Fibroblast of skin of left quadriceps (primary cell): ENCODE results near the gene STXBP6.

Source experiments
- DNase-seq, 2 experiments: peaks; one replicate each; pipeline ENCODE4 v3.0.0-alpha.2; 2013; ENCODE audit warnings: low read depth in 2 of 2

STXBP6 gene

DNA sequence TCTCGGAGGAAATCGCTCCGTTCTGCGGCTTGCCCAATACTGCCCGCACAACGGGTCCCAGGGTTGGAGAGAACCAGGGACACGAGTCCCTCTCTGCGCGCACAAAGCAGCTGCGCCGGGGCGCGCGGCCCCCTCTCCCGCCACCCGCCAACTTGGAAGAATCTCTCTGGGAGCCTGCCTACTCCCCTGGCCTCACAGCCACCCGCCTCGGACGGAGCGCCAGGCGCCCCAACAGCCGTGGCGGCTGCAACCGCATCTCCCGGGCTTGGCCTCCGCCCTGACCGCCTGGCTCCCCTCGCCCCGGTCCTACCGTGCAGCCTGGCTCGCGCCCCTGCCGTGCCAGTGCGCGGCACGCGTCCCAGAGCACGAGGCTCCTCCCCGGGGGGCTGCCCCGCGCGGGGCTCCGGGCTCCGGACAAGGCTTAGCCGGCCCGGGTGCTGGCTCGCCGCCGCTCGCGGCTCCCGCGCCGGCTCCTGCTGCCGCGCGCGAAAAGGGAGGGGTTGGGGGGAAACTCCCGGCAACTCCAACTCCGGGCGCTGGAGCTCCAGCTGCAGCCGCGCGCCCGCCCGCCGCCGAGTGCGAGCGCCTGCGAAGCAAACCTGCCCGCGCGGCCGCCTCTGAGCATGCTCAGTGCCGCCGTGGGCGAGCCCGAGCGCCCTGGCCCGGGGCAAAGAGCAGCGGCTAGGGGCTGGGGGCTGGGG is at the start of gene STXBP6:
Gene STXBP6 (minus strand): TSS at position 580 of the 701 bp plus-strand sequence. CDS start 75,329 bp downstream, outside the sequence.
- peak; percentile 36 to 43 for DNase-seq

DNA sequence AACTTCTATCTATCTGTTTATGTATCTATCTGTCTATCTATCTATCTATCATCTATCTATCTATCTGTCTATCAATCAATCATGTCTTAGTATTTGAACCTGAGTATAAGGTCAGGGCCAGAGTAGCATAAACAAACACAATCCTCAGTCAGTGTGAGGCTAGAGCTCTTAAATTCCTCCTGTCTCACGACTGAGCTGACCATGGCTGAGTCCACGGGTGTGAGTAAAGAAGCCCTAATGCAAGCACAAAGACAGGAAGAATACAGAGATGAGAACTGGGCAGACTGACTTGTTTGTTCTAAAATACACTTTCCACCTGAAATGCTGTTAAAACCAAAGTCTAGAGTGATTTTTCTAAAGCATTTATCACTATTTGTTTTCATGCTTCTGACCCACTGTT is 47.2 kb upstream of the STXBP6 start:
- DNase-seq, result no peak

DNA sequence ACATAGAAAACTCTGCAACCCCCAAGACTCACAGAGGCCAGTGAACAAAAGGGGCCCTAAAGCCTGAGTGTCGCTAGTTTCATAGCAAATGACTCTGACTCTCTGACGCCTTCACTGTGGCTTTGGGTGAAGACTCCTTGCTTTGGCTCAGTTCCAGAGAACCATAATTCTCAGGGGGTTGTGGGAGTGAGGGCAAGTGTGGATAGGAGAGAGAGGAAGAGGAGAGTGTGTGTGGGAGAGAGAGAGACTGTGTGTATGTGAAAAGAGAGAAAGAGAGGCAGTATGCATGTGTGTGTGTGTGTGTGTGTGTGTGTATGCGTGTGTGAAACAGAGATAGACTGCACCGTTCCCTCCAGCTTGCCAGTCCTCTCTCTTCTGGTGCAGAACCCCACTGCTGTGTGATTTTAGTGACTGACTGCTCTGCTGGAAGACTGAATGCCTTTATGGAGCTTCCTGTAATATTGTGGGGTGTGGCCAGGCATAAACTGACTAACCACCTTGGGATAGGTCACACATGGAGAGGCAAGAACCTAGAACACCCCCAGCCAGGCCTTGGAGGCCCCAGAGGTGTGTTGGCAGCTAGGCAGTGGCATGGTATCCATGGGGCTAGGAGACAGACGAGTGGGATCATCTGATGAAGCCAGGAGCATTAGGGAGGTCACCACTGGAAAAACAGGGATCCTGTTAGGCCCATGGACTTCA is 45.9 kb upstream of the STXBP6 start:
- no peak for DNase-seq

DNA sequence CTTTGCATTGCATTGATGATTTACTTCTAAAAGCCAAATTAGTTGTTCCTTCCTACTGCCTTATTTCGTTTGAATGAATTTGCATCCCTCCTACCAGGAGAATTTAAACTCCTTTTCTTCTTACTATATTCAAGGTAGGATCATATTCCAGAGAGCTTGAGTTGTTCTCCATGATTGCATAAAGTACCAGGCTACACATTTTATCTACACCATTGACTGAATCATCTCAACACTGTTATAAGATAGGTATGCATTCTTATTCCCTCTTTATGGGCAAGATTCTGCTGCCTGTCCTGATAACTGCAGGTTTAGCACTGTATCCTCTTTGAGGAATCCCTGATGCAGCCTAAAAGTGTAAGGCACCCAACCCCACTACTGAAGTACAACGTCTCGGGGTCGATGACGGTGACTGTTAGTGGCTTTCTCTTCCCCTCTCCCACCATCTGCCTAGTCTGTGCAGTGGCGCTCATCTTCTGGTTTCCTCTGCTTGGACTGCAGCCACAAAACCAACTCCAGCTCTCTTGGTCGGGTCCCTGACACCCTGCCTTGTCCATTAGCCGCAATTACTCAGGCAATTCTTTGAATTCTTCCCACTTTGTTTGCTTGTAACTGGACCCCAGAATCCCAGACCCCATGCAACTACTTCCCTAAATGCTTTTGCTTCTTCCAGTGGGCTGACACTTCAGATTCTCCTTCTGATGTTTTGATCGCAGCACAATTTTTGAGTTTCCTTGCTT is 44.4 kb upstream of the STXBP6 start:
- DNase-seq, result no peak

DNA sequence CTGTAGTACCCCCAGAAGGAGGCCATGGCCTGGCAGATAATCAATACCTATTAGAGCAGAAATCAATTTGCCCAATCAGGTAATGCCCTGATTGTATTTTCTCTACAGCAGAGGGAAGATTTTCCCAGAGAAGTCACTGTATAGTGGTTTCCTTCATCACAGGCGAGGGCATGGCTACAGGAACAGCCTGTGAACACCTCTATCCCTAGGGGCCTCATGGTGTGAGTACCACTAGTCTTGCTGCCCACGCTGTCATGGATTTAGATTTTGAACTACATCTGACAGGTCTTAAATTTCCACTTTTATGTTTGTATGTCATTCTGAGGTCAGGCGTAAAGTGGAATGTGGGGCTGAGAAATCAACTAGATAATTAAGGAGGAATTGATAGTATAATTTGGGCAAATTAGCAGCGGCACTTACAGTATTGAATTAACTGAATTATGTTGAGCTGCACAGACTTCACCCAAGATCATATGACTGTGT is 42.4 kb upstream of the STXBP6 start:
- no peak for DNase-seq

DNA sequence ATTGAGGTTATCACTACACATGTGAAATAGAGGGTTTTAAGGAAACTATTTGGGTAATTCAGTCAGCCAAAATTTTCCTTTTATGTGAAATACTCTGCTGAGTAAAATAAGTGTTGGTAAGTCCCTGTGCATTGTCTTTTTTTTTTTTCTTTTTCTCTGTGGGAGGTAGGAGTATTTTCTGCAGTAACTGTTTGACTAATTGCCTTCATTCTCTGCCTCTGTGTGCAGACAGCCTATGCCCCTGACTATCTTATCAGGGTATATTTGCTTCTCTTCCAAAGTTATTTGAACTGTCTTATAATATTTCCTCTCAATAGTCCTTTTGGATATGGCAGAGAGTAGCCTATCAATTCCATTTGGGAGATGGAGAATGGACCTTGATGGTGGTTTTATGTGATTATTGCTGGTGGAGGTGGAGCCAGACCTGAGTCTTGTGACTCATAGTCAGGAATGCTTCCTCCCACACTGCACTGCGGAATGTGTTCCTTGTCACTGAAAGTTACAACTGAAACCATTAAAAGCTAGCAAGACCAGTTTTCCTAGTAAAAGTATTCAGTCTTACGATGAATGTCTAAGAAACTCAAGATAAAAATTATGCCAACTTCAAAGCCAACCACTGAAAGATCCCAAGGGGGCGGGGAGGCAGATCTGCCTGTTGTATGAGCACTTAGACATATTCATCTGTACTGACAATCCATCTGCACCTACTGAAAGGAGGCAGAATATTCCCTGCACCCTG is 40.9 kb upstream of the STXBP6 start:
- DNase-seq, result peak; percentile 26 to 35

DNA sequence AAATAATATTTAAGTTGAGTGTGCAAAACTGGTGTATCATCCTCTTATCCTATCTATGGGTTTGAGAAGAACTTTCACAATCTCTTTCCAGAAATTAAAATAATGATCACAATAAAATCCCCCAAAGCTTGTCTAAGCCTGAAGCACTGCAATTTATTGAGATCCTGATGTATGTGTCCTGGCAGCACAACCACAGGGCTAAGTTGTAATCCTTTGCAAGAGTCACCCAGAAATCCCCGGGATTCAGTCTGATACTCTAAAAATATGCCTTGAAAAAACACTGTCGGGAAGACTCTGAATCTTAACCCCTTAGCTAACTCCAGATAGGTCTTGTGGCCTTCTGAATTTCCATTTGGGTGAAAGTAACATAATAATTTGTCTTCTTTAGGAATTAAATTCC is 40.3 kb upstream of the STXBP6 start:
- no peak for DNase-seq

DNA sequence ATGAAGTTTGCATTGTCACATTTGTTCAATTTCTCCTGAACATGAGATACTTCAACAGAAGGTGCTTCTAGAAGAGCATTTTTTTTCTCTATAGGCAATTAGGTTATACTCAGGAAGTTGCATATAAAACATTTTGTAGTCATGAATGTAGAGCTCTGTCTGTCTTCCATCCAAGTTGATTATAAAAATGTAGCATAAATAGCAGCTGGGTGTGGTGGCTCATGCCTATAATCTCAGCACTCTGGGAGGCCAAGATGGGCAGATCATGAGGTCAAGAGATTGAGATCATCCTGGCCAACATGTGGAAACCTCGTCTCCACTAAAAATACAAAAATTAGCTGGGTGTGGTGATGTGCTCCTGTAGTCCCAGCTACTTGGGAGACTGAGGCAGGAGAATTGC is 39.5 kb upstream of the STXBP6 start:
- DNase-seq, result no peak

DNA sequence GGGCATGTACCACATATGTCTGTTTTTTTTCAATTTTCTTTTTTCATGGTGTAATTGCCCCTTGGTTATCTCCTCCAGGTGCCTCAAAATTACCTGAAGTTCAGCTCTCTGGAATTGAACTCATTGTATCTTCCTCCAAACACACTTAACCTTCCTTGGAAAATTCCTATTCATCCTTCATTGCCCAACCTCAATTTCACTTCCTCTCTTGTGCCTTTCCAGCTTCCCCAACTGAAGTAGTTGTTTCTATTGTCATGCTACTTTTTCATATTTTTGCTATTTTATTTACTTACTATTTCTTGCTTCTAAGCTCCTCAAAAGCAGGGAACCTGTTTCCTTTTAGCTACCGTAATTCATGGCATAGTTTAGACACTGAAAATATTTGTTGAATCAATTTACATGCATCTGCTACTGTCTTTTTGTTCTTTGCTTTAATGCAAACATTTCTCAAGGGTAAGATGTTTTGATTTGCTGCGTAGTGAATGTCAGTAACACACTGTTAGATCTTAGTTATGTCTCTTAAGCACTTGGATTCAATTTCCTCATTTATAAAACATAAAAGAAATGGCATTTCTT is 37.0 kb upstream of the STXBP6 start:
- no peak for DNase-seq

DNA sequence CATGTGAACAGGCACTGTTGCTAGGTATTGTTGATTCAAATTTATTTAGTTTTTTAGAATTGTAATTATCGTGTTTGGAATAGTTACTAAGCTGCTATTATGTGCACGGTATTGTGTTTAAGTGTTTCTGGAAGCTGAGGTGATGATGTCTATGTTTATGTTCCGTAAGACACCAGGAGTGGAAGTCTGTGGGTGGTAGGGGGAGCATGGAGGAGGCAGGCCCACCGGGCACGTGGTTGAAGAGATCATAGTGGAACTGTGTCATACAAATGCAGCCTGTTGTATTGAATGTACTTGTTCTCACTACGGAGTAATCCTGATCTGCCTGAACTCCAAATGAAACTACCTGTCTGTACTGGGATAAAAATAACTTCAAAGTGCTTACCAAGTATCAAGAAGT is 36.1 kb upstream of the STXBP6 start:
- DNase-seq, result no peak

DNA sequence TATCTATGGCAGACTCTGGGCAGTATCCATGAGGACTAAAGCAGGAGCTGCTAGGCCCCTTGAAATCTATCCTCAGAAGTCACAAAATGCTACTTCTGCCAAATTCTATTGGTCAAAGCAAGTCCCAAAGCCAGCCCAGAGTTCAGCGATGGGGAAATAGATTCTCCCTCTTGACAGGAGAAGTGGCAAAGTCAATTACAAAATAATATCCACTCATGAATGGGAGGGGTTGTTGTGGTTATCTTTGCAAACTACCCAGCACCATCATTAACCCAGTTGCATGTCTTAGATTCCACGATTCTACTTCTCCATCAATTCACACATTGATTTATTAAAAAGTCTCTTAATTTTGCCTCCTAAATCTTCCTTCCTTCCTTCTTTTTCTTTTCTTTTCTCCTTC is 30.7 kb upstream of the STXBP6 start:
- no peak for DNase-seq

DNA sequence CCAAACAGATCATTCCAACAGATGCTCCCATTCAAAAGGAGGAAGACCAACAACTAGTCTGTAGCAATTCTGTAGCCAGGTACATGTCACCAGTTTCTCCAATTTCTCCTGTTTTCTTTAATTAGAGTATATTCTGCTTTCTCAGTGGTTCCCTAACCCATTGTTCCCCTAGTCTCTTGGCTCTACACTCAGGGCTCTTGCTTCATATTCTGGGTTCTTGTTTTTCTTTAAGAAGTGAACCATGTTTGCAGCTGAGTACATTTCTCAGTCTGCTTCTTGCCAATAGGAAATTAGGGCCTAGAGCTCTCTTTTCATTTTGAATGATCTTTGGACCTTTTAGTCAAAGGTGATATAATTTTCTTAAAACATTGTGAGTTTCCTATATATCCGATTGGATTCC is 29.4 kb upstream of the STXBP6 start:
- no peak for DNase-seq

DNA sequence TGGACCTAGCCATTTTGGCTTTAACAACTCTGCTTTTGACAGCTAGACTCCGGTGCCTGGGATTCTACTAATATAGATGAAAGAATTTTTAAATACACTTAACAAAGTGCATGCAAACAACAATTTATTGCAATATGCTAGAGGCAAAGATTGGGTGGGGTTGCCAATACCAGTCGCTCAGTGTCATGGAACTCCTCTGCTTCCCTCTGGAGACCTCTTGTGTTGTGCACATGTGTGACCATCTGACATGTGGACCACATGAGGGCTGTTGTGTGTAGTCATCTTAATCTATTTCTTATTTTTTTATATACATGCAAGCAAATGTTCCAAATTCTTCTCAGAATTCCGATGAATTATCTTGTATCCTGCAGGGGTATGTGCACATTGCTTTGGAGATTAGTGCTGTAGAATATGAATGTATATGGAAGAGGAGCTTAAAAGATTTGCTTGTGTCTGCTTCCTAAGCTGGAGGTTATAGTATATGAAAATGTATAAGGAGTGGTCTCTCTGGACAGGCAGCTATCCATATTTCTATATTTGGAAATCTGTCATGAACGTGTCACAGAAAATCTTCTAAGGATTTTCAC is 24.2 kb upstream of the STXBP6 start:
- no peak for DNase-seq

DNA sequence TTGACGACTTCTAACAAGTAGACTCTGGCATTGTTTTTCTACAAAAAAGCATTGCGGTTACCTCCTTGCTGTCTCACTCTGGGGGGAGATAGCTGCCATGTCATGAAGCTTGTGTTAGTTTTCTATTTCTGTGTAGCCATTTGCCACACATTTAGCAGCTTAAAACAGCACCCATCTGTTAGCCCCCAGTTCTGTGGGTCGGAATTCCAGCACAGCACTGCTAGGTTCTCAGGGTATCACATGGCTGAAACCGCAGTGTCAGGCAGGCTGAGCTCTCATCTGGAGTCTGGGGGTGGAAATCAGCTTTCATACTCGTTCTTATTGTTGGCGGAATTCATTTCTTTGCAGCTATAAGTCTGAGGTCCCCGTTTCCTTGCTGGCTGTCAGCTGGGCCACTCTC is 19.9 kb upstream of the STXBP6 start:
- no peak for DNase-seq

DNA sequence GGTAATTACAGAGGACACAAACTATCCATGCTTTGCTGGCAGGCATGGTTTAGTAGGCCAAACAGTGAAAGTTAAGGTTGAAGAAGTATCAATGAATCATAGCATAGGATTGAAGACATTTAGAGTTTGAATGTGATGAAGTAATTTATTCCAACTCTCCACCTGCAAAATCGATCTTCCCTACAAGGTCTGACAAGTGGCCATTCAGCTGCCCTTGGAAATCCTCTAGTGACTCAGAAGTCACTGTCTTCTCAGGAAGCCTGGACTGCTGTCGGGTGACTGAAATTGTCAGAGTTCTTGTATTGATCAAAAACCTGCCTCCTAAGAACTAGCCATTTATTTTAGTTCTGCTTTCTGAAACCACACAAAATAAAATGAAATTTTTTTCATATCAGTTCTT is 17.7 kb upstream of the STXBP6 start:
- DNase-seq, result no peak

DNA sequence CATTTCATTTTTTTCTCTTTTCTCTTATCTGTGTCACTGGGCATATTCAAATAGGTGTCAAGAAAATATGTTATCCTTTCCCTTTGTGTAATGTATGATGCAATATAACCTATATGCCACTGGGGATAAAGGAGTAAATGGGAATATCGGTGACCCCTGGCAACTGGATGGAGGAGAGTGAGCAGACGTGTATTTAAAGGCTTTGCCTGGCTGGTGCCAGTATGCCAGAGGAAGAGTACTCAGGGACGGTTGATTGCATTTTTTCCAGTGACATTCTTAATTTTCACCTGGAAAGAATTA is 12.0 kb upstream of the STXBP6 start:
- no peak for DNase-seq

DNA sequence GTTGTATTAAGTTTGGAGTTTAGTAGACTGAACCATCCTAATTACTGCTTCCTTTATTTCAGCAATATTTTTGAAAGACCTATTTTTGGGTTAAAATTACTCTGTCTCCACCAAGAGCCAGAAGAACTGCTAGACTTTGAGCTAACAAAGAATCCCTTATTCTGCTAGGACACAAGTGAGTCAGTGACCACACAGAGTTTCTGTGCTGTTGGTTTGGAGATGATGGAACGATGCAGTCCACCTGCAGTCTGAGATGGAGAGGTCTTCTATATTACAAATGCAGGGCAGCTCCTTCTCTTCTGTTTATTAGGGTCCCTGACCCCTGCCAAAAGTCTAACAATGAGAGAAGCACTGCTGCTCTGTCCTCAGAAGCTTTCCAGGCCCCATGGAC is 6.7 kb upstream of the STXBP6 start:
- DNase-seq, result no peak

DNA sequence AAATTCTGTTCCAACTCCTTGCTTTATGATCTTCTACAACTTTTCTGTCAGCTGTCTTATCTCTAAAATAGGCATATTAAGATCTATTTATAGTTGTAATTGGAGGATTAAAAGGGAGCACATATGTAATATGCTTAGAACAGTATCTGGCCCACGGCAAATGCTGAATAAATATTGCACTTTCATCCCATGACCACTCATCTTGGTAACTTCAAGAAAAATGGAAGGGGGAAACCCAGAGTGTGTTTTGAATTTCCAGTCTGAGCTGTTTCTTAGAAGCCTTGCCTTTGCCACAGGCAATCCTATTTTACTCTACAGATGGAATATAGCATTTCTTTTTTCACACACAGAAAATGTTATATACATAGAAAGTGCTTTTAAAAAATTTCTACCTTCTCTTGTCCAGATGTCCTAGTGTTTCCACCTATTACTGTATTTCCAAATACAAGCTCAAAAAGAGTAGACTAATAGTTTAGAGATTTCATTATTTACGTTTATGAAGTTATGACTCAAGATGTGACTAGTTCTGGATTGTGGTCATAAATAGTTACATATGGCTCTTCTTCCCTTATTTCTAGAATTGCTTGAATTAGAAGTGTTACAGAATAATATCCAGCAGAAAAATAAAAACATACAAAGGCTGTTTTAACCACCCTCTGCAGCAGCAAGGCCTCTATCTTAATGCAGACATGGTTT is 6.2 kb upstream of the STXBP6 start:
- peak; percentile 41 to 50 for DNase-seq

DNA sequence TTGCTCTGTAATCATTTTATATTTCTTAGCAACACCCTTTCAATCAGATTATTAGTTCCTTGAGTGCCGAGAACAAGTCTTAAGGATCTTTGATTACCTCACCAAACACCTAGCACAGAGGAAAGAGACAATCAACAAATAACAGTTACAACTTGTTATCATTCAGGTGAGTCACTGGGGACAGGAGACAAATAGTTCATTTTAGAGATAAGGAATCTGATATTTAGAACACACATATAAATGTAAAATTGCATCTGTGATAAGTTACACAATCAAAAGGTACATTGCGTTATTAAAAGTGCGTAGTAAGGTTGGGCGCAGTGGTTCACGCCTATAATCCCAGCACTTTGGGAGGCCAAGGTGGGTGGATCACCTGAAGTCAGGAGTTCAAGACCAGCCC is 5.1 kb upstream of the STXBP6 start:
- no peak for DNase-seq

DNA sequence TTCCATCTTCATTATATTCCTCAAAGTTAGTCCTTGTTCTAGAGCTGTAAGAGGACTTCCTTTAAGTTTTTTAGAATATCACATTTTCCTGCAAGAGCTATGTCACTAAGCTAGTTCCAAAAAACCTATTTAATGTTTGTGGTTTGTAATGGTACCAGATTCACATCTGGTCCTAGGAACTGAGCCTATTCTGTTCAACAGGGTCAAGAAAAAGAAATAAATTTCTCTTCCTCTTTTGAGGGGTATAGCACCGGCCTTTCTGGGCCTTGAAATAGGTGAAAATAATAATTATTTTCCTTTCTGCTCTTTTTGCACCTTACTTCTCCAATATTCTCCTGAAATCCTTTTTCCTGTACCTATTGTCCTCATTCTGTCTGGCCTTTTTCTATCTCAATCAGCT is 3.6 kb upstream of the STXBP6 start:
- DNase-seq, result no peak

DNA sequence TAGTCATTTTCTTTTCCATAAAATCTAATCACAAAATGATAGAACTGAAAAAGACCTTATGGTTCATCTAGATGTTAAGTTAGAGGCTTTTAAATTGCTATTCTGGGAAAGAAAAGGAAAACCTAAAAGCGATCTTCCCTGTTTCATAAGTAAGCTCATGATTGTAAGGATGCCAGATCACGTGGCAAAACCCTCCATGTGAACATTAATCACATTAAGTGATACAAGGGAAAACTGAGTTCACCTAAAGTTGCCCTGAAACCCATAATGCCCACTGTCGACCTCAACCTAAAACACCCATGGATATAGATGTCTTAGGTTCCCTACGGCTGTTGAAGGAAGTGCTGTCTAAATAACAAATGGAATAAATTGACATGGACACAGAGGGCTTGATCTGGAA is 3.0 kb upstream of the STXBP6 start:
- no peak for DNase-seq
